Natural killer cell (primary cell): Measurements from ENCODE around the gene PALM. TPM values are rescaled to one million over a fixed set of nuclear protein-coding genes. Genes with fewer than 3 reads are reported as not detected.

ENCODE experiments used
- ATAC-seq, 3 donors: fragments of 150-1000 bp in 2 of 3; fragments of 200-7000 bp in 1 of 3; cut with Tn5 transposase; 1 replicate in 1 of 3; 2 replicates in 2 of 3; pipeline ENCODE4 v1.10.0; 2021; ENCODE audit warnings: mild to moderate bottlenecking in 2 of 3, moderate library complexity in 2 of 3
- DNase-seq, 2 donors: peaks; one replicate each; pipeline versions ENCODE4 v3.0.0 to v3.0.0-alpha.2; 2013 to 2021; ENCODE audit warnings: mixed read lengths in 1 of 2
- H3K27ac ChIP-seq: one replicate; pipeline ENCODE4 v1.5.1; 2013; ENCODE audit warnings: mild to moderate bottlenecking, low read length
- H3K27me3 ChIP-seq: one replicate; pipeline ENCODE4 v1.6.1; 2013; ENCODE audit warnings: low read length; ENCODE audit not compliant: control insufficient read depth, insufficient read depth
- H3K36me3 ChIP-seq: one replicate; pipeline ENCODE4 v1.6.1; 2013; ENCODE audit warnings: low read length; ENCODE audit not compliant: control insufficient read depth, insufficient read depth
- H3K4me1 ChIP-seq: one replicate; pipeline ENCODE4 v1.6.1; 2013; ENCODE audit warnings: low read length; ENCODE audit not compliant: control insufficient read depth, insufficient read depth
- H3K4me3 ChIP-seq: one replicate; pipeline ENCODE4 v1.5.1; 2013; ENCODE audit warnings: low read length
- H3K9me3 ChIP-seq: one replicate; pipeline ENCODE4 v1.6.1; 2013; ENCODE audit warnings: low read length; ENCODE audit not compliant: control insufficient read depth, insufficient read depth
- H3K27ac Mint-ChIP-seq, 2 donors: one replicate each; pipeline ENCODE4 v1.8.0; 2022; ENCODE audit warnings: mild to moderate bottlenecking in 2 of 2, mixed read lengths in 2 of 2, moderate library complexity in 1 of 2
- H3K27me3 Mint-ChIP-seq, 2 donors: one replicate each; pipeline ENCODE4 v1.8.0; 2022; ENCODE audit warnings: low read depth in 2 of 2, mixed read lengths in 2 of 2
- H3K36me3 Mint-ChIP-seq: one replicate; pipeline ENCODE4 v1.8.0; 2022; ENCODE audit warnings: mixed read lengths
- H3K4me1 Mint-ChIP-seq, 2 donors: one replicate each; pipeline ENCODE4 v1.8.0; 2022; ENCODE audit warnings: mixed read lengths in 2 of 2
- H3K4me3 Mint-ChIP-seq: one replicate; pipeline ENCODE4 v1.8.0; 2022; ENCODE audit warnings: mild to moderate bottlenecking, moderate library complexity, mixed read lengths
- H3K9me3 Mint-ChIP-seq, 2 donors: one replicate each; pipeline ENCODE4 v1.8.0; 2022; ENCODE audit warnings: mixed read lengths in 2 of 2
- WGBS: methylation state at CpG from one replicate; pipeline ENCODE4 v1.1.7; 2013; ENCODE audit warnings: missing lambda C conversion rate; ENCODE audit not compliant: insufficient coverage; 5-methylcytosine and 5-hydroxymethylcytosine counted together
- intact Hi-C: fragments of 100-400 bp; cut with micrococcal nuclease; formaldehyde crosslinking; loops from one replicate; pipeline ENCODE4 v1.14.2; 2022
- total RNA-seq, 4 donors: library from RNA; stranded (reverse); fragments of 120-200 nt in 1 of 4; gene quantifications; one replicate each; pipeline versions ENCODE4 v1.2.3 to v1.2.4, GENCODE V29; 2013 to 2022
- TF ChIP-seq, protein P1 (sequence below): fragments of 200-600 bp; IDR thresholded peaks from one replicate; pipeline ENCODE4 v1.8.0; 2022; ENCODE audit warnings: antibody characterized with exemption

The PALM gene
- total RNA-seq, 3 donors from 2014 or later (not counting 1 experiment from before 2014, with no cell fraction given) = 0.59 to 1.0 TPM; not detected in 1

- ATAC-seq (no peak), DNase-seq (no peak)
- 95% methylated on average over 8 of the region's 8 CpGs for WGBS
- Mint-ChIP-seq H3K27ac (no peak overlapping the region), H3K27me3 (peaks cover 15 to 19% of the 10 kb centered on the region in 2 donors), H3K36me3 (no peaks in the 10 kb centered on the region), H3K4me3 (no peak overlapping the region), H3K4me1 (no peaks in the 10 kb centered on the region), H3K9me3 (peaks cover 0 to 3% of the 10 kb centered on the region in 2 donors)
- H3K4me1 ChIP-seq = peaks cover 3% of the 10 kb centered on the region
- intact Hi-C loops = no loop called here
- no peaks in the 10 kb centered on the region for H3K36me3 ChIP-seq
- H3K27me3 ChIP-seq = peaks cover 12% of the 10 kb centered on the region
- TF ChIP-seq, protein P1, sequence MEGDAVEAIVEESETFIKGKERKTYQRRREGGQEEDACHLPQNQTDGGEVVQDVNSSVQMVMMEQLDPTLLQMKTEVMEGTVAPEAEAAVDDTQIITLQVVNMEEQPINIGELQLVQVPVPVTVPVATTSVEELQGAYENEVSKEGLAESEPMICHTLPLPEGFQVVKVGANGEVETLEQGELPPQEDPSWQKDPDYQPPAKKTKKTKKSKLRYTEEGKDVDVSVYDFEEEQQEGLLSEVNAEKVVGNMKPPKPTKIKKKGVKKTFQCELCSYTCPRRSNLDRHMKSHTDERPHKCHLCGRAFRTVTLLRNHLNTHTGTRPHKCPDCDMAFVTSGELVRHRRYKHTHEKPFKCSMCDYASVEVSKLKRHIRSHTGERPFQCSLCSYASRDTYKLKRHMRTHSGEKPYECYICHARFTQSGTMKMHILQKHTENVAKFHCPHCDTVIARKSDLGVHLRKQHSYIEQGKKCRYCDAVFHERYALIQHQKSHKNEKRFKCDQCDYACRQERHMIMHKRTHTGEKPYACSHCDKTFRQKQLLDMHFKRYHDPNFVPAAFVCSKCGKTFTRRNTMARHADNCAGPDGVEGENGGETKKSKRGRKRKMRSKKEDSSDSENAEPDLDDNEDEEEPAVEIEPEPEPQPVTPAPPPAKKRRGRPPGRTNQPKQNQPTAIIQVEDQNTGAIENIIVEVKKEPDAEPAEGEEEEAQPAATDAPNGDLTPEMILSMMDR = no peak
- H3K9me3 ChIP-seq = peaks cover 7% of the 10 kb centered on the region
- H3K4me3 ChIP-seq = no peak overlapping the region
- H3K27ac ChIP-seq = no peak overlapping the region
Observed at GRCh38 chr19:711254-711653, 2.5 kb downstream of the PALM start.

GRCh38 chr19:715347-715746 lies 6.6 kb downstream of the PALM start:
- Mint-ChIP-seq H3K9me3 (peaks cover 0 to 3% of the 10 kb centered on the region in 2 donors), H3K27me3 (peaks cover 13 to 25% of the 10 kb centered on the region in 2 donors), H3K4me3 (no peak overlapping the region), H3K4me1 (no peaks in the 10 kb centered on the region), H3K36me3 (no peaks in the 10 kb centered on the region), H3K27ac (no peak overlapping the region)
- peaks cover 5% of the 10 kb centered on the region for H3K27me3 ChIP-seq
- no peak for ATAC-seq
- 94% methylated on average over 3 of the region's 3 CpGs for WGBS
- intact Hi-C loops = no loop called here
- H3K27ac ChIP-seq = no peak overlapping the region
- TF ChIP-seq, protein P1 = no peak
- no peak overlapping the region for H3K4me3 ChIP-seq
- peaks cover 5% of the 10 kb centered on the region for H3K4me1 ChIP-seq
- no peaks in the 10 kb centered on the region for H3K36me3 ChIP-seq
- DNase-seq = no peak
- H3K9me3 ChIP-seq = peaks cover 7% of the 10 kb centered on the region

GRCh38 chr19:718251-718951 lies 9.7 kb downstream of the PALM start:
- Histone ChIP-seq H3K27ac (no peak overlapping the region), H3K4me3 (no peak overlapping the region), H3K36me3 (no peaks in the 10 kb centered on the region), H3K9me3 (peaks cover 7% of the 10 kb centered on the region), H3K27me3 (peaks cover 7% of the 10 kb centered on the region), H3K4me1 (peaks cover 5% of the 10 kb centered on the region)
- intact Hi-C loops = no loop called here
- TF ChIP-seq, protein P1 = no peak
- Mint-ChIP-seq H3K36me3 (no peaks in the 10 kb centered on the region), H3K9me3 (peaks cover 0 to 3% of the 10 kb centered on the region in 2 donors), H3K4me1 (no peaks in the 10 kb centered on the region), H3K27me3 (peaks cover 7 to 25% of the 10 kb centered on the region in 2 donors), H3K4me3 (no peak overlapping the region), H3K27ac (no peak overlapping the region)
- no peak for DNase-seq
- no peak for ATAC-seq
- WGBS = 78% methylated on average over 23 of the region's 23 CpGs
